ENCODE results near the gene HSPA12A.

- no peak for TF ChIP-seq ZNF274 (IDR thresholded peaks at IDR 0.05; ENCODE audit: low read depth, low read length)
- TF ChIP-seq YY1 (IDR thresholded peaks at IDR 0.05; ENCODE audit: insufficient read depth, insufficient read length): no peak
Measured at GRCh38 chr10:116769368-116769767, 27.0 kb upstream of the HSPA12A start.

Data from NT2/D1 (cell line).